ENCODE data around the gene ZMYND10.

DNA sequence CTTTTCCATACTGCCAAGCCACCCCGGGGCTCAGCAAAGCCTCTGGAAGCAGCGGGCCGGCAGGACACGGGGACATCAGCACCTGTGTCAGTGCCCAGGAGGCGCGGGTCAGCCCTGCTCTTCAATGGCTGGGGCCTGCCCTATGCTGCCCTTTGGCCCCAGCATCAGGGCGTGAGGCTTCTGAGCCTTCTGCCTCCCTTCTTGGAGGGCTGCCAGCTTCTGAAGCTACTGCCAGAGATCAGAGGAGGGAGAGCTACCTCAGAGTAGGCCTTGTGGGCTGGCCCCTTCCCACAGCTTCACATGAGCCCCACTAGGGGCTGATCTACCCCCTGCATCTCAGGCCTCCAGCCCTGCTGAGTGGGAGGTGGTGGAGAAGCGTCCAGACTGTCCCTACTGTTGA lies 26.8 kb upstream of the ZMYND10 start:
- TF ChIP-seq, protein P1, sequence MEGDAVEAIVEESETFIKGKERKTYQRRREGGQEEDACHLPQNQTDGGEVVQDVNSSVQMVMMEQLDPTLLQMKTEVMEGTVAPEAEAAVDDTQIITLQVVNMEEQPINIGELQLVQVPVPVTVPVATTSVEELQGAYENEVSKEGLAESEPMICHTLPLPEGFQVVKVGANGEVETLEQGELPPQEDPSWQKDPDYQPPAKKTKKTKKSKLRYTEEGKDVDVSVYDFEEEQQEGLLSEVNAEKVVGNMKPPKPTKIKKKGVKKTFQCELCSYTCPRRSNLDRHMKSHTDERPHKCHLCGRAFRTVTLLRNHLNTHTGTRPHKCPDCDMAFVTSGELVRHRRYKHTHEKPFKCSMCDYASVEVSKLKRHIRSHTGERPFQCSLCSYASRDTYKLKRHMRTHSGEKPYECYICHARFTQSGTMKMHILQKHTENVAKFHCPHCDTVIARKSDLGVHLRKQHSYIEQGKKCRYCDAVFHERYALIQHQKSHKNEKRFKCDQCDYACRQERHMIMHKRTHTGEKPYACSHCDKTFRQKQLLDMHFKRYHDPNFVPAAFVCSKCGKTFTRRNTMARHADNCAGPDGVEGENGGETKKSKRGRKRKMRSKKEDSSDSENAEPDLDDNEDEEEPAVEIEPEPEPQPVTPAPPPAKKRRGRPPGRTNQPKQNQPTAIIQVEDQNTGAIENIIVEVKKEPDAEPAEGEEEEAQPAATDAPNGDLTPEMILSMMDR (IDR thresholded peaks at IDR 0.05 in 4 of 5, conservative IDR thresholded peaks at IDR 0.05 in 1 of 5): no peak
- no peak for TF ChIP-seq POLR2A (IDR thresholded peaks at IDR 0.05)

All from gastrocnemius medialis (tissue), 4 donors.